Mucosa of descending colon (tissue), 3 donors: ENCODE measurements around the gene C3orf38. TPM values are rescaled to one million over a fixed set of nuclear protein-coding genes. Genes with fewer than 3 reads are reported as not detected.

ENCODE experiments used
- ATAC-seq: fragments of 200-7000 bp; cut with Tn5 transposase; one replicate; pipeline ENCODE4 v1.9.1; 2020; ENCODE audit warnings: mild to moderate bottlenecking, moderate library complexity
- DNase-seq, 3 donors: peaks; one replicate each; pipeline ENCODE4 v3.0.0-alpha.2; 2020
- H3K36me3 ChIP-seq: fragments of 200-600 bp; one replicate; pipeline ENCODE4 v1.8.0; 2021; ENCODE audit warnings: low read depth, mild to moderate bottlenecking
- H3K4me1 ChIP-seq: fragments of 200-600 bp; one replicate; pipeline ENCODE4 v1.8.0; 2021; ENCODE audit warnings: low read depth, mild to moderate bottlenecking
- H3K4me3 ChIP-seq: fragments of 200-600 bp; one replicate; pipeline ENCODE4 v1.8.0; 2021; ENCODE audit warnings: mild to moderate bottlenecking
- H3K9me3 ChIP-seq: fragments of 200-600 bp; one replicate; pipeline ENCODE4 v1.8.0; 2021; ENCODE audit warnings: mild to moderate bottlenecking
- CTCF ChIP-seq: fragments of 200-600 bp; IDR thresholded peaks from one replicate; pipeline ENCODE4 v1.8.0; 2022; ENCODE audit warnings: antibody characterized with exemption, mild to moderate bottlenecking
- intact Hi-C, 2 donors: fragments of 100-400 bp; cut with DNase I in 1 of 2; cut with micrococcal nuclease in 1 of 2; formaldehyde crosslinking; loops; one replicate each; pipeline versions ENCODE4 v1.11.0 to v1.11.1; 2022; cut with DNase I, micrococcal nuclease
- total RNA-seq, 3 donors: library from RNA; stranded (reverse); fragmentation: NEBNext Ultra II Directional in 2 of 3; extraction: Animal tissue kit (Norgen Biotek cat#: 25700) in 2 of 3; gene quantifications; one replicate each; pipeline versions ENCODE4 v1.2.1 to v1.2.4, GENCODE V29; 2021 to 2023
- donor health status: DM: no; HTN: no; CAD: no; lungs with moderate emphysema.
- donor health status: DM: no; HTN: no; CAD: no.
- donor health status: DM: no; HTN: yes; CAD: no.

Gene C3orf38
- total RNA-seq, 3 donors from 2014 or later = 18.3 to 25.4 (median 22.8) TPM

DNA sequence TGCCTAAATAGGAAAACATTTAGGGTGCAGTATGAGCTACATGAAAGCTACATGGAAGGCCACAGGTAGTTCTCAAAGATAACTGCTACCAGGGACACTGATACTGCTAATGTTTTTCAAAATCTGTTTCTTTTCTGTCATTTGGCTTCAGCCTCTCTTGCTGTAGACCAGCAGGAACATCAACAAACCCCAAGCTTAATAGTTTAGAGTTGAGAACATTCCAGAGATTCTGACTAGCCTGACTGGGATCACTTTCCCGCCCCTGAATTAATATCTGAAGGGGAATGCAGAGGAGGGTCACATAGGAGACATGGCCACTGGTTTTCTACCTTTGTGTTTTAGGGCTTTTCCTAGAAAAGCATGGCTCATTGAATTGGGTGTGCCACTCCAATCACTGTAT is 16.9 kb upstream of the C3orf38 start:
- no peaks in the 10 kb centered on the region for H3K36me3 ChIP-seq

GRCh38 chr3:88133711-88134263 is 16.0 kb upstream of the C3orf38 start:
- ATAC-seq (no peak), DNase-seq (no peak)
- intact Hi-C loops = no loop called here
- H3K9me3 ChIP-seq = no peaks in the 10 kb centered on the region
- TF ChIP-seq CTCF = no peak
- H3K36me3 ChIP-seq = no peaks in the 10 kb centered on the region
- no peak overlapping the region for H3K4me3 ChIP-seq
- no peaks in the 10 kb centered on the region for H3K4me1 ChIP-seq

More for the DNA sequence above, 16.9 kb upstream of the C3orf38 start:
- H3K9me3 ChIP-seq = no peaks in the 10 kb centered on the region
- no peak for TF ChIP-seq CTCF
- no peak for ATAC-seq
- no peak overlapping the region for H3K4me3 ChIP-seq
- intact Hi-C loops = no loop called here
- no peak for DNase-seq
- H3K4me1 ChIP-seq = no peaks in the 10 kb centered on the region

GRCh38 chr3:88137836-88138235 is 11.9 kb upstream of the C3orf38 start:
- TF ChIP-seq CTCF = no peak
- Histone ChIP-seq H3K36me3 (no peaks in the 10 kb centered on the region), H3K4me1 (no peaks in the 10 kb centered on the region), H3K9me3 (no peaks in the 10 kb centered on the region), H3K4me3 (no peak overlapping the region)
- intact Hi-C loops = no loop called here
- DNase-seq (no peak), ATAC-seq (no peak)

DNA sequence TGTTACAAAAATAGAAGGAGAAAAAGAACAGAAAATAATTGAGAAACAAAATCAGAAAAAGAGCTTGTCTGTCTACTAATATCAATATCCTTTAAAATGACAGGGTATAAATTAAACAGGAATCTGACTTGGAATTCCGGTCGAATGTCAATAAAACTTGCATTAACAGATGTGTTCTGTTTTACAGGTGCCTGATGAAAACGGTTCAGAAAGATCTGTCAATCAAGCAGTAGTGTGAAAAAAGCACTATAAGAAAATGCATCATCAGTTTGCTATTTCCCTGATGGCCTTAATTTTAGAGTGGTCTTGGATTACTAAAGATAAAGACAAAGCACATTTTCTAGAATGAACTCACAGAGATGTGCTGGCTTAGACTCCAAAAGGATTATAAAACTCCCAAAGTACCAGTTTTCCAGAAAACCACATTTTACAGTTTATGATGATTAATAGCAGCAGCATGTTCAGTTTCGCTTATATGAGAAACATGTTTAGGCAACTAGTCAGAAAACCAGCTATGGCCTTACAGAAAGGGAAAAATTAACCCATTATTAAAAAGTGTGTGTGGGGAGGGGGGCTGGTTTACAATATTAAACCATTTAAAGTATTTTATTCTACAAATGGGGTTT is 8.2 kb upstream of the C3orf38 start:
- intact Hi-C loops = no loop called here
- Histone ChIP-seq H3K4me3 (no peak overlapping the region), H3K4me1 (no peaks in the 10 kb centered on the region), H3K36me3 (no peaks in the 10 kb centered on the region), H3K9me3 (no peaks in the 10 kb centered on the region)
- DNase-seq (no peak), ATAC-seq (no peak)
- TF ChIP-seq CTCF = no peak

GRCh38 chr3:88142094-88142624 is 7.6 kb upstream of the C3orf38 start:
- Histone ChIP-seq H3K4me3 (no peak overlapping the region), H3K9me3 (no peaks in the 10 kb centered on the region), H3K4me1 (no peaks in the 10 kb centered on the region), H3K36me3 (no peaks in the 10 kb centered on the region)
- intact Hi-C loops = no loop called here
- DNase-seq (no peak), ATAC-seq (no peak)
- no peak for TF ChIP-seq CTCF
